ENCODE results near the gene CHCHD4. TPM values are rescaled to one million over a fixed set of nuclear protein-coding genes. Genes with fewer than 3 reads are reported as not detected.
"Not testable (repeated sequence)": the region's sequence is repeated elsewhere in the genome, so short reads cannot be mapped to it uniquely, and the experiment has no call there.

Gene CHCHD4
- total RNA-seq, 1 donor from 2014 or later, result 9.2 TPM

- peak overlapping the region; percentile 77 for H2AFZ ChIP-seq (replicated peaks)
- peaks cover 12% of the 10 kb centered on the region for H3F3A ChIP-seq (ENCODE audit: low read depth)
- peaks cover 3% of the 10 kb centered on the region for H3K27me3 ChIP-seq
- TF ChIP-seq EZH2phosphoT487 (IDR thresholded peaks at IDR 0.05), result no peak
- H3K27ac ChIP-seq, result no peak overlapping the region
- peaks cover 7% of the 10 kb centered on the region for H3K4me1 ChIP-seq
- H3K9me3 ChIP-seq (ENCODE audit: low read depth), result no peaks in the 10 kb centered on the region
- H3K27me3 Mint-ChIP-seq (ENCODE audit: insufficient read depth, low read depth), result no peaks in the 10 kb centered on the region
- H4K20me1 ChIP-seq (ENCODE audit: low read depth), result peaks cover 19% of the 10 kb centered on the region
- H3K79me2 ChIP-seq (ENCODE audit: low read depth), result peaks cover 29% of the 10 kb centered on the region
- peak overlapping the region; percentile 82 for H3K4me2 ChIP-seq
- H3K36me3 Mint-ChIP-seq, result peaks cover 30% of the 10 kb centered on the region
- H3K9ac ChIP-seq, result no peak overlapping the region
- no peaks in the 10 kb centered on the region for H3K36me3 ChIP-seq
- H3K27ac Mint-ChIP-seq, result no peak overlapping the region
- DNase-seq (ENCODE audit: low spot score), result no peak
- peak overlapping the region; percentile 72 for H3K4me3 ChIP-seq
- peak overlapping the region; percentile 98 for H3K4me3 Mint-ChIP-seq
- peaks cover 20% of the 10 kb centered on the region for H3K4me1 Mint-ChIP-seq
- no peaks in the 10 kb centered on the region for H3K9me3 Mint-ChIP-seq
Observed at GRCh38 chr3:14124223-14124614, 451 bp downstream of the CHCHD4 start.

- no peak overlapping the region for H3K27ac Mint-ChIP-seq
- peaks cover 7% of the 10 kb centered on the region for H3K4me1 ChIP-seq
- H3K36me3 ChIP-seq, result no peaks in the 10 kb centered on the region
- H3K4me2 ChIP-seq, result peak overlapping the region; percentile 82
- peaks cover 12% of the 10 kb centered on the region for H3F3A ChIP-seq (ENCODE audit: low read depth)
- peaks cover 3% of the 10 kb centered on the region for H3K27me3 ChIP-seq
- H3K27me3 Mint-ChIP-seq (ENCODE audit: insufficient read depth, low read depth), result no peaks in the 10 kb centered on the region
- H3K27ac ChIP-seq, result no peak overlapping the region
- H3K4me1 Mint-ChIP-seq, result peaks cover 20% of the 10 kb centered on the region
- H3K4me3 ChIP-seq, result peak overlapping the region; percentile 72
- H3K9ac ChIP-seq, result no peak overlapping the region
- H3K9me3 ChIP-seq (ENCODE audit: low read depth), result no peaks in the 10 kb centered on the region
- DNase-seq (ENCODE audit: low spot score), result peak; percentile 15
- H3K79me2 ChIP-seq (ENCODE audit: low read depth), result peaks cover 25% of the 10 kb centered on the region
- peak overlapping the region; percentile 98 for H3K4me3 Mint-ChIP-seq
- TF ChIP-seq EZH2 (IDR thresholded peaks at IDR 0.05) (no peak), CTCF (IDR thresholded peaks at IDR 0.05) (no peak), EZH2phosphoT487 (IDR thresholded peaks at IDR 0.05) (no peak)
- peaks cover 19% of the 10 kb centered on the region for H4K20me1 ChIP-seq (ENCODE audit: low read depth)
- H3K9me3 Mint-ChIP-seq, result no peaks in the 10 kb centered on the region
- peak overlapping the region; percentile 77 for H2AFZ ChIP-seq (replicated peaks)
- H3K36me3 Mint-ChIP-seq, result peaks cover 25% of the 10 kb centered on the region
Observed at GRCh38 chr3:14123308-14124222, 1.1 kb downstream of the CHCHD4 start.

GRCh38 chr3:14122301-14122700 lies 2.4 kb downstream of the CHCHD4 start:
- Histone ChIP-seq H3K4me1 (peaks cover 7% of the 10 kb centered on the region), H2AFZ (replicated peaks) (no peak overlapping the region), H4K20me1 (ENCODE audit: low read depth) (peaks cover 18% of the 10 kb centered on the region), H3K4me2 (peak overlapping the region; percentile 1), H3K79me2 (ENCODE audit: low read depth) (peaks cover 17% of the 10 kb centered on the region), H3K9me3 (ENCODE audit: low read depth) (no peaks in the 10 kb centered on the region), H3K36me3 (no peaks in the 10 kb centered on the region), H3K4me3 (no peak overlapping the region), H3K9ac (no peak overlapping the region), H3K27me3 (peaks cover 3% of the 10 kb centered on the region), H3K27ac (no peak overlapping the region), H3F3A (ENCODE audit: low read depth) (peaks cover 12% of the 10 kb centered on the region)
- peaks cover 14% of the 10 kb centered on the region for H3K36me3 Mint-ChIP-seq
- no peaks in the 10 kb centered on the region for H3K27me3 Mint-ChIP-seq (ENCODE audit: insufficient read depth, low read depth)
- DNase-seq (ENCODE audit: low spot score), result no peak
- no peak for TF ChIP-seq EZH2 (IDR thresholded peaks at IDR 0.05)
- no peak for TF ChIP-seq EZH2phosphoT487 (IDR thresholded peaks at IDR 0.05)
- no peak for TF ChIP-seq CTCF (IDR thresholded peaks at IDR 0.05)
- peak overlapping the region; percentile 7 for H3K4me3 Mint-ChIP-seq
- H3K27ac Mint-ChIP-seq, result no peak overlapping the region
- H3K4me1 Mint-ChIP-seq, result peaks cover 20% of the 10 kb centered on the region
- H3K9me3 Mint-ChIP-seq, result no peaks in the 10 kb centered on the region

- peaks cover 14% of the 10 kb centered on the region for H3K36me3 Mint-ChIP-seq
- DNase-seq (ENCODE audit: low spot score), result peak; percentile 27
- H3K9me3 ChIP-seq (ENCODE audit: low read depth), result no peaks in the 10 kb centered on the region
- no peak overlapping the region for H3K4me3 Mint-ChIP-seq
- no peak for TF ChIP-seq EZH2 (IDR thresholded peaks at IDR 0.05)
- no peak for TF ChIP-seq CTCF (IDR thresholded peaks at IDR 0.05)
- no peak for TF ChIP-seq EZH2phosphoT487 (IDR thresholded peaks at IDR 0.05)
- H3K4me1 ChIP-seq, result peaks cover 7% of the 10 kb centered on the region
- peaks cover 12% of the 10 kb centered on the region for H3F3A ChIP-seq (ENCODE audit: low read depth)
- peaks cover 13% of the 10 kb centered on the region for H3K79me2 ChIP-seq (ENCODE audit: low read depth)
- no peak overlapping the region for H3K4me3 ChIP-seq
- no peaks in the 10 kb centered on the region for H3K9me3 Mint-ChIP-seq
- no peak overlapping the region for H2AFZ ChIP-seq (replicated peaks)
- no peaks in the 10 kb centered on the region for H3K27me3 Mint-ChIP-seq (ENCODE audit: insufficient read depth, low read depth)
- H3K27ac ChIP-seq, result no peak overlapping the region
- H3K4me2 ChIP-seq, result peak overlapping the region; percentile 1
- H4K20me1 ChIP-seq (ENCODE audit: low read depth), result peaks cover 14% of the 10 kb centered on the region
- H3K27ac Mint-ChIP-seq, result no peak overlapping the region
- no peak overlapping the region for H3K9ac ChIP-seq
- peaks cover 3% of the 10 kb centered on the region for H3K27me3 ChIP-seq
- peaks cover 20% of the 10 kb centered on the region for H3K4me1 Mint-ChIP-seq
- H3K36me3 ChIP-seq, result no peaks in the 10 kb centered on the region
Observed at GRCh38 chr3:14121859-14122258, 2.8 kb downstream of the CHCHD4 start.

GRCh38 chr3:14120921-14121448 lies 3.7 kb downstream of the CHCHD4 start:
- peaks cover 14% of the 10 kb centered on the region for H3K36me3 Mint-ChIP-seq
- not testable (repeated sequence) for H3K27ac Mint-ChIP-seq

More at GRCh38 chr3:14120921-14121448, 3.7 kb downstream of the CHCHD4 start:
- H3K9me3 ChIP-seq (ENCODE audit: low read depth); H3K4me1 ChIP-seq; H3K27ac ChIP-seq; H3K4me3 ChIP-seq; H3K27me3 Mint-ChIP-seq (ENCODE audit: insufficient read depth, low read depth); H3K79me2 ChIP-seq (ENCODE audit: low read depth); H3K9me3 Mint-ChIP-seq; H2AFZ ChIP-seq (replicated peaks); H4K20me1 ChIP-seq (ENCODE audit: low read depth); H3K4me3 Mint-ChIP-seq; H3K27me3 ChIP-seq; H3K36me3 ChIP-seq; H3K4me2 ChIP-seq; H3K9ac ChIP-seq; DNase-seq (ENCODE audit: low spot score): not testable (repeated sequence)
- peaks cover 12% of the 10 kb centered on the region for H3K4me1 Mint-ChIP-seq
- H3F3A ChIP-seq (ENCODE audit: low read depth), result peaks cover 11% of the 10 kb centered on the region
